K562 (cell line): ENCODE results near the gene USP13. TPM values are rescaled to one million over a fixed set of nuclear protein-coding genes. Genes with fewer than 3 reads are reported as not detected.

Experiments used
- ATAC-seq: fragments of 200-7000 bp; cut with Tn5 transposase; 3 replicates; pipeline ENCODE4 v1.9.1; 2020; ENCODE audit warnings: moderate library complexity
- BruUV-seq: library from RNA; stranded (reverse); fragments of 400-500 nt; replicated peaks from 2 replicates; lab custom pipeline; 2021; lab: Mats Ljungman, UMichigan
- CTCF ChIA-PET: fragments of 300-600 bp; formaldehyde crosslinking; extraction: SDS; loops from one replicate; lab custom pipeline; 2021; ENCODE audit warnings: low intra/inter-chr PET ratio; lab: Yijun Ruan, JAX
- POLR2A ChIA-PET: fragments of 300-600, 350-650 bp; sonication (Branson Sonifier 250); formaldehyde crosslinking; extraction: SDS; loops from one replicate; lab custom pipeline; 2021; ENCODE audit warnings: antibody characterized with exemption, inconsistent platforms; lab: Yijun Ruan, JAX
- DNase-seq, 4 experiments: peaks; one replicate each; pipeline versions ENCODE4 v3.0.0 to v3.0.0-alpha.2; 2011 to 2018; ENCODE audit warnings: low spot score in 3 of 4, mixed read lengths in 3 of 4; ENCODE audit errors: extremely low read depth in 1 of 4
- FAIRE-seq: peaks from 2 replicates; lab custom pipeline; 2011; peaks lifted over from hg19 to GRCh38; lab: Jason Lieb, UNC
- H2AFZ ChIP-seq: 2 replicates; pipeline ENCODE4 v1.6.0; 2011; ENCODE audit warnings: low read depth, low read length, control low read depth, inconsistent platforms
- H3K27ac ChIP-seq: fragments of 200-600 bp; 3 replicates; pipeline ENCODE4 v1.8.0; 2011; ENCODE audit warnings: low read depth, mild to moderate bottlenecking, control low read depth, inconsistent platforms, low read length, moderate library complexity, mixed read lengths; ENCODE audit errors: extremely low read depth
- H3K27me3 ChIP-seq, 2 experiments: fragments of 300-600 bp in 1 of 2; 2 replicates in 1 of 2; 3 replicates in 1 of 2; pipeline versions ENCODE4 v1.6.0 to v1.8.0; 2011; ENCODE audit warnings: inconsistent platforms in 2 of 2, low read length in 2 of 2, mild to moderate bottlenecking in 1 of 2, mixed read lengths in 1 of 2, moderate library complexity in 1 of 2; ENCODE audit not compliant: control insufficient read depth in 2 of 2, insufficient read depth in 2 of 2
- H3K36me3 ChIP-seq: fragments of 300-600 bp; 3 replicates; pipeline ENCODE4 v1.8.0; 2011; ENCODE audit warnings: mild to moderate bottlenecking, low read length, inconsistent platforms; ENCODE audit not compliant: control insufficient read depth, insufficient read depth
- H3K4me1 ChIP-seq, 2 experiments: fragments of 200-600 bp in 1 of 2; replicated peaks in 1 of 2; 2 replicates in 1 of 2; 3 replicates in 1 of 2; pipeline versions ENCODE4 v1.5.1 to v1.8.0; 2011; ENCODE audit warnings: inconsistent platforms in 2 of 2, low read length in 2 of 2, mild to moderate bottlenecking in 1 of 2, mixed read lengths in 1 of 2, moderate library complexity in 1 of 2; ENCODE audit not compliant: control insufficient read depth in 2 of 2, insufficient read depth in 2 of 2
- H3K4me2 ChIP-seq: 2 replicates; pipeline ENCODE4 v1.6.1; 2011; ENCODE audit warnings: low read length, control low read depth, inconsistent platforms, mixed read lengths; ENCODE audit not compliant: insufficient read depth
- H3K4me3 ChIP-seq: fragments of 200-600 bp; sonication (generic), shearing (Covaris generic); 2 replicates; pipeline ENCODE4 v1.5.1; 2016; ENCODE audit warnings: control low read depth, inconsistent platforms
- H3K79me2 ChIP-seq: fragments of 200-600 bp; 3 replicates; pipeline ENCODE4 v1.8.0; 2011; ENCODE audit warnings: low read length, inconsistent platforms; ENCODE audit not compliant: control insufficient read depth, insufficient read depth
- H3K9ac ChIP-seq, 2 experiments: 2 replicates each; pipeline versions ENCODE4 v1.6.0 to v1.6.1; 2011; ENCODE audit warnings: low read depth in 2 of 2, low read length in 2 of 2, control low read depth in 1 of 2, inconsistent platforms in 1 of 2, mild to moderate bottlenecking in 1 of 2, mixed read lengths in 1 of 2; ENCODE audit not compliant: insufficient read depth in 1 of 2
- H3K9me1 ChIP-seq: one replicate; pipeline ENCODE4 v1.6.0; 2011; ENCODE audit warnings: inconsistent platforms, mild to moderate bottlenecking, low read length, moderate library complexity; ENCODE audit not compliant: control insufficient read depth, insufficient read depth
- H3K9me3 ChIP-seq: replicated peaks from 2 replicates; pipeline ENCODE4 v1.5.1; 2011; ENCODE audit warnings: low read depth, low read length, inconsistent platforms; ENCODE audit not compliant: control insufficient read depth, insufficient read depth
- H4K20me1 ChIP-seq: replicated peaks from 2 replicates; pipeline ENCODE4 v1.6.1; 2011; ENCODE audit warnings: low read length, inconsistent platforms, mixed read lengths; ENCODE audit not compliant: control insufficient read depth, insufficient read depth
- BMI1 ChIP-seq: fragments of 150-350 bp; IDR thresholded peaks from 2 replicates; pipeline ENCODE4 v1.6.1; 2014; ENCODE audit warnings: low read length
- BRF1 ChIP-seq: IDR thresholded peaks from 3 replicates; pipeline ENCODE4 v1.6.1; 2011; ENCODE audit warnings: borderline replicate concordance, mild to moderate bottlenecking; ENCODE audit not compliant: insufficient read length; ENCODE audit errors: extremely low read depth
- HSF4 ChIP-seq: fragments of 250-450 bp; sonication (Bioruptor Pico); IDR thresholded peaks from 2 replicates; pipeline ENCODE4 v2.1.2; 2022; ENCODE audit warnings: mild to moderate bottlenecking, moderate library complexity, borderline replicate concordance
- ILK ChIP-seq: fragments of 450-650 bp; IDR thresholded peaks from 2 replicates; pipeline ENCODE4 v1.6.1; 2016; ENCODE audit warnings: missing genetic modification characterization, low read depth, mild to moderate bottlenecking, missing compliant biosample characterization, moderate library complexity, borderline replicate concordance
- IRF1 ChIP-seq: sonication (generic); formaldehyde crosslinking; IDR thresholded peaks from 2 replicates; pipeline ENCODE4 v1.8.0; 2022; ENCODE audit warnings: missing genetic modification reagents, mild to moderate bottlenecking, borderline replicate concordance
- KDM5B ChIP-seq: fragments of 200-600 bp; sonication (generic); IDR thresholded peaks from 2 replicates; pipeline ENCODE4 v1.6.1; 2012; ENCODE audit warnings: low read depth, mild to moderate bottlenecking, moderate library complexity, low read length, control low read depth, inconsistent platforms; ENCODE audit not compliant: insufficient replicate concordance
- MAFG ChIP-seq: fragments of 450-650 bp; conservative IDR thresholded peaks from 2 replicates; pipeline ENCODE4 v1.6.1; 2016; ENCODE audit warnings: missing genetic modification characterization, missing compliant biosample characterization
- PURB ChIP-seq: sonication (generic); formaldehyde crosslinking; IDR thresholded peaks from 2 replicates; pipeline ENCODE4 v1.9.0; 2021; ENCODE audit warnings: low read depth, mild to moderate bottlenecking, missing genetic modification reagents
- PYGO2 ChIP-seq: fragments of 450-650 bp; IDR thresholded peaks from 2 replicates; pipeline ENCODE4 v1.6.1; 2016; ENCODE audit warnings: mild to moderate bottlenecking, missing genetic modification characterization, moderate library complexity, missing compliant biosample characterization
- RBM25 ChIP-seq: fragments of 200-400 bp; formaldehyde crosslinking; IDR thresholded peaks from 2 replicates; pipeline ENCODE4 v1.6.1; 2018; ENCODE audit warnings: low read length, low read depth, moderate library complexity; ENCODE audit not compliant: severe bottlenecking
- TAF9B ChIP-seq: fragments of 450-650 bp; IDR thresholded peaks from 2 replicates; pipeline ENCODE4 v1.6.1; 2018; ENCODE audit warnings: mild to moderate bottlenecking; ENCODE audit not compliant: partially characterized antibody
- TCF3 ChIP-seq: sonication (generic); formaldehyde crosslinking; IDR thresholded peaks from 2 replicates; pipeline ENCODE4 v1.4.0; 2020; ENCODE audit warnings: mild to moderate bottlenecking, missing genetic modification reagents
- ZMIZ1 ChIP-seq, 2 experiments: fragments of 150-350 bp in 1 of 2; IDR thresholded peaks; 2 replicates each; pipeline ENCODE4 v1.6.1; 2012 to 2016; ENCODE audit warnings: low read depth in 2 of 2, low read length in 2 of 2, mild to moderate bottlenecking in 1 of 2, moderate library complexity in 1 of 2
- ZNF253 ChIP-seq: fragments of 250-450 bp; sonication (Bioruptor Pico); conservative IDR thresholded peaks from 2 replicates; pipeline ENCODE4 v1.6.1; 2021; ENCODE audit warnings: mild to moderate bottlenecking
- whole genome bisulfite sequencing: fragments of 100-300 bp; shearing (Covaris generic); methylation state at CpG from one replicate; pipeline ENCODE4 v1.1.6; 2016; ENCODE audit warnings: low coverage, mixed read lengths; ENCODE audit not compliant: insufficient coverage; ENCODE audit errors: missing lambda C conversion rate; 5-methylcytosine and 5-hydroxymethylcytosine counted together
- in situ Hi-C: fragments of 300-500 bp; cut with MboI; formaldehyde crosslinking; loops from 4 replicates; pipeline ENCODE4 v1.15.0; 2018; ENCODE audit warnings: inconsistent platforms, mixed read lengths
- intact Hi-C: fragments of 100-400 bp; cut with micrococcal nuclease; formaldehyde crosslinking; loops from 2 replicates; pipeline ENCODE4 v1.14.2; 2022
- polyA plus RNA-seq, 8 experiments: library from polyadenylated mRNA; depleted of rRNA in 4 of 8; stranded (reverse) in 5 of 8; unstranded in 3 of 8; fragments of >200 nt; fragmentation: Nextera tagmentation in 2 of 8; fragmentation: Illumina TruSeq in 1 of 8; extraction: Ambion mirVana in 2 of 8; extraction: Trizol in 1 of 8; gene quantifications; 2 replicates each; pipeline versions ENCODE4 v1.2.1 to v1.2.3, GENCODE V29; 2011 to 2014; ENCODE audit warnings: inconsistent platforms in 1 of 8, missing spikeins in 1 of 8
- total RNA-seq, 7 experiments: library from RNA; depleted of rRNA in 6 of 7; stranded (reverse); fragments of >200 nt in 6 of 7; fragmentation: Illumina TruSeq in 2 of 7; extraction: Trizol in 2 of 7; gene quantifications; 2 replicates each; pipeline versions ENCODE4 v1.2.1 to v1.2.3, GENCODE V29; 2011 to 2021; ENCODE audit warnings: low replicate concordance in 1 of 7
- TF ChIP-seq, protein P1 (sequence below): fragments of 450-650 bp; formaldehyde crosslinking; IDR thresholded peaks from 2 replicates; pipeline ENCODE4 v1.4.0; 2020; ENCODE audit warnings: mild to moderate bottlenecking, moderate library complexity
- TF ChIP-seq, protein P2 (sequence below): fragments of 250-450 bp; sonication (Bioruptor Pico); IDR thresholded peaks from 2 replicates; pipeline ENCODE4 v1.8.0; 2021; ENCODE audit warnings: mild to moderate bottlenecking, moderate library complexity

USP13 gene
- total and polyA plus RNA-seq, 9 of the 15 experiments (the other 6 are each of a cell fraction or from before 2014, with no cell fraction given): 0.11 to 2.3 (median 0.51) TPM

GRCh38 chr3:179837374-179837773, 184.5 kb downstream of the USP13 start:
- no peak overlapping the region for H3K27ac ChIP-seq
- FAIRE-seq: no peak
- no peak overlapping the region for H3K4me3 ChIP-seq
- no TSS peak for BruUV-seq
- no peaks in the 10 kb centered on the region for H3K27me3 ChIP-seq
- no peaks in the 10 kb centered on the region for H3K4me1 ChIP-seq
- H2AFZ ChIP-seq: no peak overlapping the region
- H3K9ac ChIP-seq: no peak overlapping the region
- in situ Hi-C loops (no loop called here), intact Hi-C loops (no loop called here)
- no peaks in the 10 kb centered on the region for H3K36me3 ChIP-seq
- no peaks in the 10 kb centered on the region for H4K20me1 ChIP-seq
- CTCF ChIA-PET: no interaction called here
- no peak for ATAC-seq
- no peak for DNase-seq
- H3K79me2 ChIP-seq: no peaks in the 10 kb centered on the region
- H3K4me2 ChIP-seq: no peak overlapping the region
- no peaks in the 10 kb centered on the region for H3K9me1 ChIP-seq
- WGBS: 0% methylated on average over 2 of the region's 2 CpGs
- POLR2A ChIA-PET: no interaction called here
- no peaks in the 10 kb centered on the region for H3K9me3 ChIP-seq
- TF ChIP-seq, protein P1, sequence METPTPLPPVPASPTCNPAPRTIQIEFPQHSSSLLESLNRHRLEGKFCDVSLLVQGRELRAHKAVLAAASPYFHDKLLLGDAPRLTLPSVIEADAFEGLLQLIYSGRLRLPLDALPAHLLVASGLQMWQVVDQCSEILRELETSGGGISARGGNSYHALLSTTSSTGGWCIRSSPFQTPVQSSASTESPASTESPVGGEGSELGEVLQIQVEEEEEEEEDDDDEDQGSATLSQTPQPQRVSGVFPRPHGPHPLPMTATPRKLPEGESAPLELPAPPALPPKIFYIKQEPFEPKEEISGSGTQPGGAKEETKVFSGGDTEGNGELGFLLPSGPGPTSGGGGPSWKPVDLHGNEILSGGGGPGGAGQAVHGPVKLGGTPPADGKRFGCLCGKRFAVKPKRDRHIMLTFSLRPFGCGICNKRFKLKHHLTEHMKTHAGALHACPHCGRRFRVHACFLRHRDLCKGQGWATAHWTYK (CRISPR knock-in tag): no peak
- TF ChIP-seq HSF4 (no peak), IRF1 (CRISPR knock-in tag) (no peak), KDM5B (no peak), BRF1 (no peak), ZMIZ1 (IDR thresholded peaks at IDR 0.05; ENCODE audit: low read depth in 2 of 2, low read length in 2 of 2) (no peak), TAF9B (no peak), ILK (tag) (no peak), ZNF253 (CRISPR knock-in tag) (no peak), PYGO2 (tag) (no peak), PURB (CRISPR knock-in tag) (no peak), TCF3 (CRISPR knock-in tag) (no peak), MAFG (tag) (no peak), BMI1 (no peak), RBM25 (no peak)
- TF ChIP-seq, protein P2, sequence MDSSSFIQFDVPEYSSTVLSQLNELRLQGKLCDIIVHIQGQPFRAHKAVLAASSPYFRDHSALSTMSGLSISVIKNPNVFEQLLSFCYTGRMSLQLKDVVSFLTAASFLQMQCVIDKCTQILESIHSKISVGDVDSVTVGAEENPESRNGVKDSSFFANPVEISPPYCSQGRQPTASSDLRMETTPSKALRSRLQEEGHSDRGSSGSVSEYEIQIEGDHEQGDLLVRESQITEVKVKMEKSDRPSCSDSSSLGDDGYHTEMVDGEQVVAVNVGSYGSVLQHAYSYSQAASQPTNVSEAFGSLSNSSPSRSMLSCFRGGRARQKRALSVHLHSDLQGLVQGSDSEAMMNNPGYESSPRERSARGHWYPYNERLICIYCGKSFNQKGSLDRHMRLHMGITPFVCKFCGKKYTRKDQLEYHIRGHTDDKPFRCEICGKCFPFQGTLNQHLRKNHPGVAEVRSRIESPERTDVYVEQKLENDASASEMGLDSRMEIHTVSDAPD (CRISPR knock-in tag): no peak
